Cardiac septum (tissue), 1 donor: ENCODE results near the gene PEX13. TPM values are rescaled to one million over a fixed set of nuclear protein-coding genes. Genes with fewer than 3 reads are reported as not detected.
"Not testable (repeated sequence)": the region's sequence is repeated elsewhere in the genome, so short reads cannot be mapped to it uniquely, and the experiment has no call there.

Source experiments
- DNase-seq: peaks from one replicate; pipeline ENCODE4 v3.0.0-alpha.2; 2020; ENCODE audit warnings: low spot score
- intact Hi-C: fragments of 100-400 bp; cut with DNase I; formaldehyde crosslinking; loops from one replicate; pipeline ENCODE4 v1.14.0; 2022
- total RNA-seq: library from RNA; stranded (reverse); fragmentation: NEBNext Ultra II Directional; extraction: Animal tissue kit (Norgen Biotek cat#: 25700); gene quantifications from one replicate; pipeline ENCODE4 v1.2.1, GENCODE V29; 2021
- donor health status: DM: no; HTN: no; CAD: no.

PEX13 gene
- total RNA-seq, 1 donor from 2014 or later = 24.0 TPM

DNA sequence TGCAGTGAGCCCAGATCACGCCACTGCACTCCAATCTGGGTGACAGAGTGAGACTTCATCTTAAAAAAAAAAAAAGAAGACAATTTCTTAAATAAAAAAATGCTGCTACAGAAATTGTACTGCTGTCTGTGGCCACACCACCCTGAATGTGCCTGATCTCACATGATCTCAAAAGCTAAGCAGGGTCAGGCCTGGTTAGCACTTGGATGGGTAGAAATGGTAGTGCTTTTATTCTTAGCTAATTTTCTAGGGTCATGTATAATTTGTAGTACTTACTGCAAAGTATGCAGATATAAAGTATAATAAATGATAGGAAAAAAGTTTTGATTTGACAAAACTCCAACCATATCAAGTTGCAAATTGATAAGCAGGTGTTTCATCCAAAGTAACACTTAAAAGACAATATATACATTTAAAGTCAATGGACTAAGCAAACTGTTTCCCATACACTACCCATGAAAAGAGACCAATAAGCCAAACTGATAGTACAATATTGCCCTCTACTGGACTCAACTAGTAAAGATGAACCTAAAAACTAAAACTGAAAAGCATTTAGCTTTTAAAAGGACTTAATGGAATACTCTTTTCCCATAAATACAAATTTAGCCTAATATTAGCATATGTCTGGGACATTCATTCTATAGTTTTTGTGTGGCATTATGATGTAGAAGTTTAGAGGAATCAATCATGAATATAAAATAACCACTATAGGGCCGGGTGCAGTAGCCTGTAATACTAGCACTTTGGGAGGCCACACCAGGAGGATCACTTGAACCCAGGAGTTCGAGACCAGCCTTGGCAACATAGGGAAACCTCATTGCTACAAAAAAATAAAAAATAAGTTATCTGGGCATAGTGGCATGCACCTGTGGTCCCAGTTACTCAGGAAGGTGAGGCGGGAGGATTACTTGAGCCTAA lies 18.6 kb upstream of the PEX13 start:
- DNase-seq = no peak
- intact Hi-C loops = loop anchor here (2.0 to 5.0 kb wide), 2 partner anchors 192 to 292 kb away; no protein-coding TSS in a partner anchor

DNA sequence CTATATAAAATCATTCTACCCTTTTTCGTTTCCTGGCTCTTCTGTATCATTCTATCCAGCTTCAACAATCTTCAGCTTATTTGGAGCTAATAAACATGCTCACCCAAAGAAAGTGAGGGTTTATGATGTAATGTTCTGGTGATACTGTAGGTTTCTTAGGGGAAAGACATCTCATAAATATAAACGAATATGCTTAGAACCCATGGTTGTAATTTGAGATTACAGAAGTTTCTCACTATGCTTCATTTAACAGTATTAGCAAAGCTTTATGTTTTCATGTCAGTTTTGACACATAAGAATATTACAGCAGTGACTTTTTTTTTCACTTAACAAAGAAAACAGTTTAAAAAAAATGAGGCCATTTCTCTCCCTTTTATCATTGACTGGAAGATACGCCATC lies 11.8 kb upstream of the PEX13 start:
- DNase-seq = no peak
- intact Hi-C loops = no loop called here

DNA sequence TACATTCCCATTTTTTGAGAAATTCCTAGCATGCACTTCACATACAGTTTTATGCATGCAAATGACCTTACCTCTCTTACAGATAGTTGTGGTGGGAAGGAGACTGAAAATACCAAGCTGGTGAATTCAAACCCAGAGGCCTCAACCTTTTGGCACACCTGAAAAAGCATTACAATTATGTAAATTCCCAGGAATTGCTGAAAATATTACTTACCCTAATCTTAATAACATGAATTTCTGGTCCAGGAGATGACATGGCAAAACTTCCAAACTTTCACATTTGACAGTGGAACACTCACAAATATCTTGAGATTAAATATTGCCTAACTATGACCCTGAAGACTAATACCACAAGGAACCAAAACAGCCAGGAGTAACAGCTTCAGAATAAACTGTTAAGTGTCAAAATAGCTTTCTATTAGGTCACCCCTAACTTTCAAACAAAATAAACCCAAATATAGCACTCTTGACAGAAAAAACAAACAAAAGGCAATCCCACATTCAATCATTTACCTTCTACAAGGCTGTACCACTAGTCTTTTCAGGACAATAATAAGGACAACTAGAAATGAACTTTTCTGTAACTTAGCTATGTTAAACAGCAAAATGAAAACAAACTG lies 10.9 kb upstream of the PEX13 start:
- DNase-seq = no peak
- intact Hi-C loops = no loop called here

DNA sequence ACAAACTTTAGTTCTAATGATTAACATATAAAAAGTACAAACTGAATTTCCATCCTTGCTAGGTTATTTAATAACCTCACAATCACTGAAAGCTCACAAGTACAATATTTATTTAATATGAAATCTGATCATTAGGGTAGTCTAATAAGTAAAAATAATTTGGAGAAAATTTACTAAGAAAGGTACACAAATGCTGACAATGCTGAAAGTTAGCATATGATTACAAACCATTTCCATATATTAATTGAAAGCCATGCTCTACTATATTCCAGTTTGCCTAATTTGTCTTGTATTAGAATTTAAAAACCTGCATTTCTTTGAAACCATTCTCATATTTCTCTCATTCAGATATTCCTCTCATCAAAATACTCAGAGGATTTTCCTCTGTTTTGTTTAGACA lies 8.2 kb upstream of the PEX13 start:
- intact Hi-C loops = no loop called here
- DNase-seq = no peak

DNA sequence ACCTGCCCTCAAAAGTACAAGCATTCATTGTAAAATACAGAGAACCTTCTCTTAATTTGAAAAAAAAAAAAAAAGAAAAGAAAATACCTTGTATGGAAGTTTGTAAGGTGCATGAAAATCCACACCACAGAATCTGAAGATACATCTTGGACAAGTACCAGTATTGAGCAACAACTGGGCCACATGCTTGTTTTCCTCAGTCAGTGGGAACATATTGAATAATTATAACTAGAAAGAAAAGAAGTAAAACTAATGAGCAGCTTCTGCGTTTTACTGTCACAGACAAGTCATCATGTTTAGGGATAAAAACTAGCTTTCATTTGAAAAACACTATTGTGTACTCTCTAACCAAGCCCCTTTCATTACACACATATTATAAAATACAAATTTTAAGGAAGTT lies 5.8 kb upstream of the PEX13 start:
- DNase-seq = no peak
- intact Hi-C loops = no loop called here

DNA sequence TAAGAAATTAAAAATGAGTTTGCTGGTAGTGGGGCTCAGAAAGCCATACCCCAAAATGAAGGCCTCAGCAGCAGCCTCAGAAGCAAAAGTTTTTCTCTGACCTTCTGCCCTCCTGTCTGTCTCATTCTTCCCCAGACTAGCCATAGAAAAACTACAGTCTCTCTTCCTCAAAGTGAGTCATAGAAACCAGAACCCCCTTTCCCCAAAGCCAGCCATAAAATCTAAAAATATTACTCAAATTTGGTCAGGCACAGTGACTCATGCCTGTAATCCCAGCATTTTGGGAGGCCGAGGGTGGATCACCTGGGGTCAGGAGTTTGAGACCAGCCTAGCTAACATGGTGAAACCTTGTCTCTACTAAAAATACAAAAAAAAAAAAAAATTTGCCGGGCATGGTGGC lies 5.2 kb upstream of the PEX13 start:
- intact Hi-C loops, DNase-seq: not testable (repeated sequence)

DNA sequence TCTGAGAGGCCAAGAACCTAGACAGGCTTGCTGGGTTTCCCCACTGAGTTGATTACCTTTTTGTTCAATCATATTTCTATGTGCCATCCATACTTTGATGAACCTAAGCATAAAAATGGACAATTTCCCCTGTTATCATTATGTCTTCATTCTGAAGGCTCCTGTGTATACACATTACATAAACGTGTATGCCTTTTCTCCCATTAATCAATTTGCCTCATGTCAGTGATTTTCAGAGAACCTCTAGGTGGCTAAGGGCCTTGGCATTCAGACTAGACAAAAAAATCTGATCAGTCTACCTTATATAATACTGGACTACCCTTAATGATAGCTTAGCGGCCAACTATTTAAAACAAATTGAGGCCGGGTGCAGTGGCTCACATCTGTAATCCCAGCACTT lies 4.1 kb upstream of the PEX13 start:
- intact Hi-C loops = no loop called here
- no peak for DNase-seq

DNA sequence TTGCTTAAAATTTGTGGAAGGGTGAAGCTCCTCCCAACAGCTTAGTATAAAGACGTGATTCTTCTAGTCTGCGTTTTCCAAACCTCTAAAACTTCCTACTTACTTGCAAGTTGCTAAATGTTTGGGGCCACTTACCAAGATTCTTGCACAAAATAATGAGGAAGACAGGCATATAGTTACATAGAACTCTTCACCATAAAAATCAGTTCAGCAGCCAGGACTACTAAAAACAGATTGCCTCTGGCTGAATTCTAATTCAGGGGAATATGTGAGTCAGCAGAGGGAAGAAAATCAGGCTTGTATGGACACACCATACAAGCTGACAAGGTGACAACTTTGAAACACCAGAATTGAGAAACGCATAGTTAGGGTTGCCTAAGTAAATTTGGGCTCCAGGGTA lies 2.8 kb upstream of the PEX13 start:
- no peak for DNase-seq
- intact Hi-C loops = no loop called here

DNA sequence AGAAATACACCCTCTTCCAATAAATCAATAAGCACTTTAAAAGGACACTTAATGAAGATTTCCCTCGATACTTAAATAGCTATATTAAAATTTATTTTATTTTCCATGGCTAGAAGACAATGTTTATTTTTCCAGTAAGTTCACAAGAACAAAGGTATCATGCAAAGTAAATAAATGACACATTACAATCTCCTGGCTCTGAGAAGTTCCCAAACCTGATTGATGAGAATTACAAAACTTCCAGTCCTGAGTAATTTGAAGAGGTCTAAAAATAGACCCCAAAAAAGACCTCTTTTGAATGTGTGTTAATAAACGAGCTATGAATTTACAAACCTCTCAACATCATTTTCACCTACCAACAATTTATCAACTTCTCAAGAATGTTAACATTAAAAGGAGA lies 1.5 kb upstream of the PEX13 start:
- DNase-seq = no peak
- intact Hi-C loops = loop anchor here (2.0 kb wide), 1 partner anchor 161 kb away; no protein-coding TSS in a partner anchor

DNA sequence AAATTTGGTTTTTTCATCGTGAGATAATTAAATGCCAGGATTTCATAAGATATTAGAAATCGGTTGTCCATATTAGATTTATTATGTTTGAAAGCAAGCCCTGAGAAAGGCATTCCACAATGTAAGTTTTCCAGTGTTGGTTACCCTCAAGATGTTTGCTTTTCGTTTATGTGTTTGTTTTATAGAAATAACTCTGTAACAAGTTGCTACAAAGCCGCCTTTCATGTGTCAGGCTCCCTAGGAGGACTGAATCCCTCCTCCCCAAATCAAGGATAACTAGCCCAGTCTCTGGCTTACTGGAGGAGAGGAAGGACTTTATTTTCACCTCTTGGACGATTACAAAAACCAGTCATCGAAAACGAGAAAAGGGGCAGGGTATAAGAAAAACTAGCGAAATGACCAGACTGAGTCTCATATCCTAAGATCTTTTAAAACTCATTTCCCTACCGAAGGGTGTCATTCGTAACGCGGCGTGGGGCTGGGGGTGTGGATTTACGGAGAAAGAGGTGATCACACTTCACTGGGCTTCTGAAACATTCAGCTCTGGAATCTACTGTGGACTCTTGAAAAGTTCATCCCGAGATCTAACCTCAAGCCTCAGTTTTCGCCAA lies 1.0 kb upstream of the PEX13 start:
- no peak for DNase-seq
- intact Hi-C loops = loop anchor here (1.0 to 2.0 kb wide), 3 partner anchors 49 to 160 kb away; partner anchors contain the start of genes REL and SANBR

DNA sequence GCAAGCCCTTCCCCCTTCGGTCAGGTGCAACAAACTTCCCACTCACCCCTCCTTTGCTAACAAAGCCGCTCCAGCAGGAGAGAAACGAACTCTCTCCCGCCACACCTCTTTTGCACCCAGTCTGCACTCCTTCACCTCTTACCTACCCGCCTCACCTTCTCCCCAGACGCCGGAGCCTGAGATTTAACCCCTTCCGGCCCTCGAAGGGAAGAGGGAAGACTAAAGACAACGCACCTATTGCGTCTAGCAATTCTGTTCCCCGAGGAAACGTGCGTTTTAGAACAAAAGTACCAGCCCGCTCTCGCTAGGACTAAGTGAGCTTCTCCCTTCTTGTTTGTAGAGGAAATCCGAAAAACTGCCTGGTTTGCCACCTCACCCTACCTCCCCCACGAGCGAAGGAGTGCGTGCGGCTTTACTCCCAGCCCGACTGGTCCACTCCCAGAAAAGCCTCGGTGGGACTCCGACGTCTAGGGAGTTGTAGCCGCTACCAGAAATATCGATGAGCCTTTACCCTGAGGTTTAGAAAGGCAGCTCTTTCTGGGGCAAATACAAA lies 441 bp upstream of the PEX13 start:
- peak; percentile 91 for DNase-seq
- intact Hi-C loops = loop anchor here (1.0 to 2.0 kb wide), 3 partner anchors 48 to 160 kb away; partner anchors contain the start of genes REL and SANBR

DNA sequence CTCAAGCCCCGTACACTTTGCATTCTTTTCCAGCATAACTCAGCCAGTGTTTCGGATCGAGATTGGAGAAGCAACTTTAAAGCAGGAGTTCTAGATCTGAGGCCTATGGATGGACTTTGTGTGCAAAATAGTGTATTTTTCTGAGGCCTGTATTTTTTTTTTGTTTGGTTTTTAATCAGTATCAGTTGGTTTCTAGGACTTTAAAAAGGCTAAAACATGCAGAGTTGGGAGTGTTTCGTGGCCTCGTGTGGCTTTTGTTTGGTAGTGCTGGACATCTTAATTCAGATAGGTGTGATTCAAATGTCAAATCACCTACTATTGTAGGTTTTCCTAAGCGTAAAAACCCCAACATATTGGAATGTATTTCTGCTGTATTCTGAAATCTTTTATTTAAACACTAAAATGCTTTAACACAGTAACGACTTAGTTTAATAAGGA lies 817 bp downstream of the PEX13 start:
- intact Hi-C loops = no loop called here
- no peak for DNase-seq

DNA sequence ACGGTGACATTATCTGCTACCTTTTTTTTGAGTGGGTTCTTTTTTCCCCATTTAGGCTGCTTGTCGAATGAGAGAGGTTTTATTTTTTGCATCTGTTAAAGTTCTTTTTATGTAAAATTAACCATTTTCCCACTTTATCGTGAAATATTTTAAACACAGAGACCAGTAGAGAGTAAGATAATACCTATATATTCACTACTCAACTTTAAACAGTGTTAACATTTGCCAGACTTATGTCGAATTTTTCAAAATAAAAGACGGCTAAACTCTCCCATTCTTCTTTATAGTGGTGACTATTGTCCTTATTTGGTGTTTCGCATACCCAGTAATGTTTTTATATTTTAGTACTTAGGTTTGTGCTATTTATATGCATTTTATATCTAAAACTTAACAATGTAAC lies 1.3 kb downstream of the PEX13 start:
- DNase-seq = no peak
- intact Hi-C loops = no loop called here

DNA sequence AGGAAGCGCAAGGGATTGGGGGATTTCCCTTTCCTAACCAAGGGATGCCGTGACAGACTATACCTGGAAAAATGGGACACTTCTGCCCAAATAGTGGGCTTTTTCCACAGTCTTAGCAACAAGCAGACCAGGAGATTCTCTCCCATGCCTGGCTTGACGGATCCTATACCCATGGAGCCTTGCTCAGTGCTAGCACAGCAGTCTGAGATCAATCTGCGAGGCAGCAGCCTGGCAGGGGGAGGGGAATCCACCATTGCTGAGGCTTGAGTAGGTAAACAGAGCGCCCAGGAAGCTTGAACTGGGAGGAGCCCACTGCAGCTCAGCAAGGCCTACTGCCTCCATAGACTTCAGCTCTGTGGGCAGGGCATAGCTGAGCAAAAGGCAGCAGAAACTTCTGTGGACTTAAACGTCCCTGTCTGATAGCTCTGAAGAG lies 3.7 kb downstream of the PEX13 start:
- no peak for DNase-seq
- intact Hi-C loops = no loop called here

DNA sequence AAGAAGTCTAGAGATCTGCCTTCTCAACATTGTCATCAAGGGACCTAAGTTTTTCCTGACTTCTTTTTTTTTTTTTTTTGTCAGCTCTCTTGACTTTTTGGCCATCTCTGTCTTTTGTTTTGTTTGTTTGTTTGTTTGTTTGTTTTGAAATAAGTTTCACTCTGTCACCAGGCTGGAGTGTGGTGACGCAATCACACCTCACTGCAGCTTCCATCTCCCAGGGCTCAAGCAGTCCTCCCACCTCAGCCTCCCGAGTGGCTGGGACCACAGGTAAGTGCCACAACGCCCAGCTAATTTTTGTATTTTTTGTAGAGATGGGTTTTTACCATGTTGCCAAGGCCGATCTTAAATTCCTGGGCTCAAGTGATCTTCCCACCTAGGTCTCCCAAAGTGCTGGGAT lies 6.2 kb downstream of the PEX13 start:
- no peak for DNase-seq
- intact Hi-C loops = no loop called here

DNA sequence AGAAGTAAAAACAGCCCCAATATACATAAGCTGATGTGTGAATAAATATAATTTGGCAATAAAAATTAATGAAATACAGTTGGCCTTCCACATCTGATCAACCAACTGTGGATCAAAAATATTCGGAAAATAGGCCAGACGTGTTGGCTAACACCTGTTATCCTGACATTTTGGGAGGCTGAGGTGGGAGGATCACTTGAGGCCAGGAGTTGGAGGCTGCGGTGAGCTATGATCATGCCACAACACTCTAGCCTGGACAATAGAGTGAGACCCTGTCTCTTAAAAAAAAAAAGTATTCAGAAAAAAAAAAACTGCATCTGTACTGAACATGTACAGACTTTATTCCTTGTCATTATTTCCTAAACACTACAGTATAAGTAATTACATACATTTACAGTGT lies 12.0 kb downstream of the PEX13 start:
- intact Hi-C loops = no loop called here
- DNase-seq = no peak

DNA sequence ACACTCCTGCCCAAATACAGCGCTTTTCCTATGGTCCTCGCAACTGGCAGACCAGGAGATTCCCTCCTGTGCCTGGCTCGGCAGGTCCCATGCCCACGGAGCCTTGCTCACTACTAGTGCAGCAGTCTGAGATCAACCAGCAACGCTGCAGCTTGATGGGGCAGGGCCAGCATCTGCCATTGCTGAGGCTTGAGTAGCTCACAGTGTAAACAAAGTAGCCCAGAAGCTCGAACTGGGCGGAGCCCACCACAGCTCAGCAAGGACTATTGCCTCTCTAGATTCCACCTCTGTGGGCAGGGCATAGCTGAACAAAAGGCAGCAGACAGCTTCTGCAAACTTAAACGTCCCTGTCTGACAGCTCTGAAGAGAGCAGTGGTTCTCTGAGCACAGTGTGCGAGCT lies 17.1 kb downstream of the PEX13 start:
- DNase-seq, intact Hi-C loops: not testable (repeated sequence)

DNA sequence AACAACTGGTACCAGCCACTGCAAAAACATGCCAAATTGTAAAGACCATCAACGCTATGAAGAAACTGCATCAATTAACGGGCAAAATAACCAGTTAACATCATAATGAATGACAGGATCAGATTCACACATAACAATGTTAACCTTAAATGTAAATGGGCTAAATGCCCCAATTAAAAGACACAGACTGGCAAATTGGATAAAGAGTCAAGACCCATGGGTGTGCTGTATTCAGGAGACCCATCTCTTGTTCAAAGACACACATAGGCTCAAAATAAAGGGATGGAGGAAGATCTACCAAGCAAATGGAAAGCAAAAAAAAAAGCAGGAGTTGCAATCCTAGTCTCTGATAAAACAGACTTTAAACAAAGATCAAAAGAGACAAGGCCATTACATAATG lies 19.1 kb downstream of the PEX13 start:
- DNase-seq, intact Hi-C loops: not testable (repeated sequence)

DNA sequence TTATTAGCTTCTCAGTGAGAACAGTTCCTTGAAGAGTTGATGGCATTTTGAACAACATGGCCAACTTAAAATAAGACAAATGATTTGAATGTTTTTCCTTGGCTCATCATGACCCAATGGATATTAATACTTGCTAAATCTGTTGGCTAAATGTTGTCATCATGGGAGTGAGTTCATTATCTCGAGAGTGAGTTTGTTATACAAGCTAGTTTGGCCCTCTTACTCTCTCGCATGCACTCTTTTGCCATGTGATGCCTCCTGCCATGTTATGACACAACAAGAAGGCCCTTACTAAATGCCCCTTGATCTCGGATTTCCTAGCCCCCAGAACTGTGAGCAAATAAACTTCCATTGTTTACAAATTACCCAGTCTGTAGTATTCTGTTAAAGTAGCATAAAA lies 25.3 kb downstream of the PEX13 start:
- DNase-seq = no peak
- intact Hi-C loops = no loop called here

DNA sequence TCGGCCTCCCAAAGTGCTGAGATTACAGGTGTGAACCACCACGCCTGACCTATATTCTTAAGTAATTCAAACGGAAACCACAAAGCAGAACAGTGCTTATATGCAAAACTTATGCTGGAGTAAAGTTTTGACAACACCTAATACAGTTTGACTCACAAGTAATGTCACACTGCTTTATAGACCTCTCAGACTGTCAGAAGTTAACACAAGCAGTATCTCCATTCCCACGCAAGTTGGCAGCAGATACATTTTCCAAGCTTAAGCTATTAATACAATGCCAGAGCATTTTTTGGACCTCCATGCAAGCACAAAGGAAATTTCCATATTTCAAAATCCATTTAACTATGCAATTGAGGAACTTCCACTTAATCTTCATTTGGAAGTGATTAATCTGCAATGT lies 27.1 kb downstream of the PEX13 start:
- DNase-seq = no peak

More for the DNA sequence above, 27.1 kb downstream of the PEX13 start:
- intact Hi-C loops = no loop called here
